ENCODE results near the gene COLEC11.

DNA sequence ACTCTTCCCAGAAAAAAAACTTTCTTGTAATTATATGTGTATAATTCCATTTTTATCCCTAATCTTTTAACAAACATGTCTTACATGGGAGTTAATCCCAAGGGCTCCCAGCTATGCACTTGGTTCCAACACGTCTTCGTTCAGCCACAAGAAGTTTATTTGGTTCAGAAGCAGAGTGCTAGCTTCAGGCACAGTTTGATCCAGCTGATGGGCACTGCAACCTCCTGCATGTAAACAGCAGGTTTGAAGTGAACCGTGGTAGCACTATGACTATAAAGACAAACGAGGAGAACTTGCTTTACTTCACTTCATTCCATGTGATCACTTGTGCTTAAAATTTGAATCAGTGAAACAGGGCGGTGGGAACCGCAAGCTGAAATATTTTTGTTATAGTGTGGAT is 29.8 kb upstream of the COLEC11 start:
- TF ChIP-seq EP300 (IDR thresholded peaks at IDR 0.05; ENCODE audit: low read length) (no peak), HEY1 (CRISPR knock-in tag; IDR thresholded peaks at IDR 0.05; ENCODE audit: borderline replicate concordance) (no peak), POLR2A (conservative IDR thresholded peaks at IDR 0.05) (no peak), ETV6 (IDR thresholded peaks at IDR 0.05; ENCODE audit: borderline replicate concordance in 1 of 2, low read depth in 2 of 2, low read length in 1 of 2) (no peak), ETV6 (CRISPR knock-in tag; IDR thresholded peaks at IDR 0.05; ENCODE audit: borderline replicate concordance) (no peak), BRCA1 (IDR thresholded peaks at IDR 0.05) (no peak), BRCA1 (CRISPR knock-in tag; IDR thresholded peaks at IDR 0.05) (no peak), KAT8 (IDR thresholded peaks at IDR 0.05; ENCODE audit: low read depth) (no peak), FUS (optimal IDR thresholded peaks at IDR 0.05; ENCODE audit: low read depth, low read length) (no peak)
